ENCODE data around the gene MTR. TPM values are rescaled to one million over a fixed set of nuclear protein-coding genes. Genes with fewer than 3 reads are reported as not detected.

The MTR gene
- total RNA-seq, 1 experiment from 2014 or later = 14.2 TPM

- H3K4me3 ChIP-seq (ENCODE audit: low read length) = no peak overlapping the region
- H3K9ac ChIP-seq (ENCODE audit: low read length) = no peak overlapping the region
- H3F3A ChIP-seq (ENCODE audit: low read length, unreplicated experiment) = no peaks in the 10 kb centered on the region
- no peaks in the 10 kb centered on the region for H3K4me1 ChIP-seq (ENCODE audit: insufficient read depth, low read length)
- no TSS peak for BruUV-seq (replicated peaks)
- no peaks in the 10 kb centered on the region for H3K9me2 ChIP-seq (replicated peaks; ENCODE audit: low read length)
- H3K79me2 ChIP-seq (ENCODE audit: low read length) = no peaks in the 10 kb centered on the region
- H3K9me3 ChIP-seq (ENCODE audit: low read length) = no peaks in the 10 kb centered on the region
- no peak overlapping the region for H3K27ac ChIP-seq (ENCODE audit: low read length)
- no peaks in the 10 kb centered on the region for H4K20me1 ChIP-seq (ENCODE audit: low read length)
- H3K27me3 ChIP-seq (ENCODE audit: low read length) = peaks cover 23% of the 10 kb centered on the region
- no peak overlapping the region for H3K4me2 ChIP-seq (ENCODE audit: low read length)
- no peaks in the 10 kb centered on the region for H3K36me3 ChIP-seq (ENCODE audit: low read depth, low read length)
- DNase-seq = no peak
- POLR2A ChIA-PET (ENCODE audit: unreplicated experiment) = no interaction called here
- TF ChIP-seq EZH2 (IDR thresholded peaks at IDR 0.05; ENCODE audit: low read length, unreplicated experiment) = no peak
- no peak for TF ChIP-seq EZH2phosphoT487 (IDR thresholded peaks at IDR 0.05; ENCODE audit: borderline replicate concordance, low read length)
- TF ChIP-seq CTCF (conservative IDR thresholded peaks at IDR 0.05; ENCODE audit: low read depth, low read length) = no peak
- intact Hi-C loops (cut with micrococcal nuclease) = no loop called here
- ATAC-seq = no peak
- CTCF ChIA-PET = no interaction called here
- H2AFZ ChIP-seq (ENCODE audit: low read length) = no peak overlapping the region
Measured at GRCh38 chr1:236950365-236950764, 155.3 kb downstream of the MTR start.

- no peaks in the 10 kb centered on the region for H3K4me1 ChIP-seq (ENCODE audit: insufficient read depth, low read length)
- H3K9me2 ChIP-seq (replicated peaks; ENCODE audit: low read length) = no peaks in the 10 kb centered on the region
- H3F3A ChIP-seq (ENCODE audit: low read length, unreplicated experiment) = no peaks in the 10 kb centered on the region
- H2AFZ ChIP-seq (ENCODE audit: low read length) = no peak overlapping the region
- H4K20me1 ChIP-seq (ENCODE audit: low read length) = no peaks in the 10 kb centered on the region
- no TSS peak for BruUV-seq (replicated peaks)
- H3K27ac ChIP-seq (ENCODE audit: low read length) = no peak overlapping the region
- H3K4me2 ChIP-seq (ENCODE audit: low read length) = no peak overlapping the region
- ChIA-PET POLR2A (ENCODE audit: unreplicated experiment) (no interaction called here), CTCF (no interaction called here)
- intact Hi-C loops (cut with micrococcal nuclease) = no loop called here
- H3K9ac ChIP-seq (ENCODE audit: low read length) = no peak overlapping the region
- H3K36me3 ChIP-seq (ENCODE audit: low read depth, low read length) = no peaks in the 10 kb centered on the region
- ATAC-seq (no peak), DNase-seq (no peak)
- H3K27me3 ChIP-seq (ENCODE audit: low read length) = peaks cover 27% of the 10 kb centered on the region
- no peaks in the 10 kb centered on the region for H3K79me2 ChIP-seq (ENCODE audit: low read length)
- no peak overlapping the region for H3K4me3 ChIP-seq (ENCODE audit: low read length)
- no peaks in the 10 kb centered on the region for H3K9me3 ChIP-seq (ENCODE audit: low read length)
- TF ChIP-seq CTCF (conservative IDR thresholded peaks at IDR 0.05; ENCODE audit: low read depth, low read length) (no peak), EZH2 (IDR thresholded peaks at IDR 0.05; ENCODE audit: low read length, unreplicated experiment) (no peak), EZH2phosphoT487 (IDR thresholded peaks at IDR 0.05; ENCODE audit: borderline replicate concordance, low read length) (no peak)
Measured at GRCh38 chr1:236951672-236952071, 156.6 kb downstream of the MTR start.

GRCh38 chr1:236952246-236953003 is 157.3 kb downstream of the MTR start:
- no peaks in the 10 kb centered on the region for H3K36me3 ChIP-seq (ENCODE audit: low read depth, low read length)
- TF ChIP-seq EZH2 (IDR thresholded peaks at IDR 0.05; ENCODE audit: low read length, unreplicated experiment) = no peak
- TF ChIP-seq CTCF (conservative IDR thresholded peaks at IDR 0.05; ENCODE audit: low read depth, low read length) = no peak
- TF ChIP-seq EZH2phosphoT487 (IDR thresholded peaks at IDR 0.05; ENCODE audit: borderline replicate concordance, low read length) = no peak
- H4K20me1 ChIP-seq (ENCODE audit: low read length) = no peaks in the 10 kb centered on the region
- H3K9me3 ChIP-seq (ENCODE audit: low read length) = no peaks in the 10 kb centered on the region
- ATAC-seq (no peak), DNase-seq (no peak)
- no peak overlapping the region for H3K4me3 ChIP-seq (ENCODE audit: low read length)
- intact Hi-C loops (cut with micrococcal nuclease) = no loop called here
- no peaks in the 10 kb centered on the region for H3K4me1 ChIP-seq (ENCODE audit: insufficient read depth, low read length)
- H3K27ac ChIP-seq (ENCODE audit: low read length) = no peak overlapping the region
- no peaks in the 10 kb centered on the region for H3F3A ChIP-seq (ENCODE audit: low read length, unreplicated experiment)
- no peak overlapping the region for H2AFZ ChIP-seq (ENCODE audit: low read length)
- no peak overlapping the region for H3K9ac ChIP-seq (ENCODE audit: low read length)
- CTCF ChIA-PET = no interaction called here
- H3K27me3 ChIP-seq (ENCODE audit: low read length) = peaks cover 34% of the 10 kb centered on the region
- H3K9me2 ChIP-seq (replicated peaks; ENCODE audit: low read length) = no peaks in the 10 kb centered on the region
- no TSS peak for BruUV-seq (replicated peaks)
- H3K79me2 ChIP-seq (ENCODE audit: low read length) = no peaks in the 10 kb centered on the region
- no peak overlapping the region for H3K4me2 ChIP-seq (ENCODE audit: low read length)
- POLR2A ChIA-PET (ENCODE audit: unreplicated experiment) = no interaction called here
